Esophagus muscularis mucosa (tissue), 4 donors: ENCODE results near the gene TUBAL3. TPM values are rescaled to one million over a fixed set of nuclear protein-coding genes. Genes with fewer than 3 reads are reported as not detected.

ENCODE experiments used
- DNase-seq: peaks from one replicate; pipeline ENCODE4 v3.0.0-alpha.2; 2017; ENCODE audit errors: extremely low spot score
- H3K27ac ChIP-seq, 4 donors: fragments of 200-600 bp; sonication (generic); replicated peaks in 1 of 4; 1 replicate in 3 of 4; 2 replicates in 1 of 4; pipeline ENCODE4 v1.5.1; 2016 to 2019; ENCODE audit warnings: mild to moderate bottlenecking in 1 of 4
- H3K27me3 ChIP-seq, 4 donors: fragments of 200-600 bp; sonication (generic); one replicate each; pipeline versions ENCODE4 v1.5.1 to v1.6.0; 2016 to 2019
- H3K36me3 ChIP-seq, 4 donors: fragments of 200-600 bp; sonication (generic); one replicate each; pipeline ENCODE4 v1.5.1; 2016 to 2019
- H3K4me1 ChIP-seq, 4 donors: fragments of 200-600 bp; sonication (generic); one replicate each; pipeline ENCODE4 v1.5.1; 2016 to 2019
- H3K4me3 ChIP-seq, 4 donors: fragments of 200-600 bp; sonication (generic); 1 replicate in 2 of 4; 2 replicates in 2 of 4; pipeline ENCODE4 v1.5.1; 2016 to 2019; ENCODE audit warnings: mild to moderate bottlenecking in 4 of 4, moderate library complexity in 1 of 4
- H3K9me3 ChIP-seq, 4 donors: fragments of 200-600 bp; sonication (generic); 1 replicate in 3 of 4; 2 replicates in 1 of 4; pipeline ENCODE4 v1.5.1; 2016 to 2019
- CTCF ChIP-seq, 3 experiments: fragments of 200-600 bp in 2 of 3; fragments of 450-650 bp in 1 of 3; sonication (generic) in 2 of 3; IDR thresholded peaks; one replicate each; pipeline ENCODE4 v1.5.1; 2017 to 2019; ENCODE audit warnings: antibody characterized with exemption in 3 of 3, mild to moderate bottlenecking in 2 of 3, moderate library complexity in 1 of 3
- EP300 ChIP-seq: sonication (generic); formaldehyde crosslinking; IDR thresholded peaks from one replicate; pipeline ENCODE4 v1.6.1; 2017; ENCODE audit warnings: antibody characterized with exemption
- POLR2A ChIP-seq: fragments of 450-650 bp; IDR thresholded peaks from one replicate; pipeline ENCODE4 v1.6.1; 2017; ENCODE audit warnings: antibody characterized with exemption, moderate library complexity, mild to moderate bottlenecking, low read depth
- POLR2AphosphoS5 ChIP-seq, 2 donors: sonication (generic); formaldehyde crosslinking; IDR thresholded peaks; one replicate each; pipeline ENCODE4 v1.6.1; 2017; ENCODE audit warnings: antibody characterized with exemption in 2 of 2
- WGBS: methylation state at CpG from one replicate; pipeline ENCODE4 v1.1.5; 2018; 5-methylcytosine and 5-hydroxymethylcytosine counted together
- intact Hi-C: fragments of 100-400 bp; cut with DNase I; formaldehyde crosslinking; loops from one replicate; pipeline ENCODE4 v1.15.1; 2023
- total RNA-seq, 4 donors: library from RNA; depleted of rRNA; stranded (reverse); fragments of >200 nt; gene quantifications; one replicate each; pipeline versions ENCODE4 v1.1.0 to v1.2.1, GENCODE V29; 2016

TUBAL3 gene
- total RNA-seq, 4 donors from 2014 or later = 0.34 to 0.66 (median 0.52) TPM; not detected in 1

- H3K9me3 ChIP-seq = no peaks in the 10 kb centered on the region
- H3K4me3 ChIP-seq = no peak overlapping the region
- no peak for TF ChIP-seq CTCF (IDR thresholded peaks at IDR 0.05)
- TF ChIP-seq EP300 = no peak
- no peak for TF ChIP-seq POLR2AphosphoS5 (IDR thresholded peaks at IDR 0.05)
- TF ChIP-seq POLR2A = no peak
- H3K27me3 ChIP-seq = peaks cover 0 to 36% (median 2%) of the 10 kb centered on the region in 4 donors
- WGBS = 84% methylated on average over 11 of the region's 11 CpGs
- H3K27ac ChIP-seq = no peak overlapping the region
- intact Hi-C loops = no loop called here
- no peaks in the 10 kb centered on the region for H3K4me1 ChIP-seq
- no peak for DNase-seq
- no peaks in the 10 kb centered on the region for H3K36me3 ChIP-seq
Measured at GRCh38 chr10:5364374-5364773, 40.3 kb downstream of the TUBAL3 start.

GRCh38 chr10:5362873-5363272 lies 41.8 kb downstream of the TUBAL3 start:
- no peak overlapping the region for H3K4me3 ChIP-seq
- no peaks in the 10 kb centered on the region for H3K36me3 ChIP-seq
- H3K9me3 ChIP-seq = no peaks in the 10 kb centered on the region
- TF ChIP-seq POLR2AphosphoS5 (IDR thresholded peaks at IDR 0.05) (no peak), EP300 (no peak)
- DNase-seq = no peak
- H3K4me1 ChIP-seq = no peaks in the 10 kb centered on the region
- no peak overlapping the region for H3K27ac ChIP-seq
- peaks cover 0 to 40% (median 2%) of the 10 kb centered on the region in 4 donors for H3K27me3 ChIP-seq
- intact Hi-C loops = no loop called here

- H3K27me3 ChIP-seq = peaks cover 0 to 42% (median 3%) of the 10 kb centered on the region in 4 donors
- TF ChIP-seq EP300 = no peak
- TF ChIP-seq POLR2AphosphoS5 (IDR thresholded peaks at IDR 0.05) = no peak
- no peak for TF ChIP-seq CTCF (IDR thresholded peaks at IDR 0.05)
- no peak for TF ChIP-seq POLR2A
- WGBS = 81% methylated on average over 4 of the region's 4 CpGs
Measured at GRCh38 chr10:5361966-5362365, 42.7 kb downstream of the TUBAL3 start.

GRCh38 chr10:5360318-5360915 lies 44.2 kb downstream of the TUBAL3 start:
- TF ChIP-seq POLR2A (no peak), POLR2AphosphoS5 (IDR thresholded peaks at IDR 0.05) (no peak), CTCF (IDR thresholded peaks at IDR 0.05) (no peak), EP300 (no peak)
- no peak overlapping the region for H3K4me3 ChIP-seq
- intact Hi-C loops = no loop called here
- H3K27me3 ChIP-seq = peaks cover 0 to 40% (median 3%) of the 10 kb centered on the region in 4 donors
- H3K27ac ChIP-seq = no peak overlapping the region
- H3K4me1 ChIP-seq = no peaks in the 10 kb centered on the region
- DNase-seq = no peak
- WGBS = 48% methylated on average over 7 of the region's 7 CpGs
- no peaks in the 10 kb centered on the region for H3K36me3 ChIP-seq
- H3K9me3 ChIP-seq = no peaks in the 10 kb centered on the region

More at GRCh38 chr10:5361966-5362365, 42.7 kb downstream of the TUBAL3 start:
- no peak overlapping the region for H3K4me3 ChIP-seq
- H3K4me1 ChIP-seq = no peaks in the 10 kb centered on the region
- no peak overlapping the region for H3K27ac ChIP-seq
- H3K9me3 ChIP-seq = no peaks in the 10 kb centered on the region
- no peaks in the 10 kb centered on the region for H3K36me3 ChIP-seq
- intact Hi-C loops = no loop called here
- no peak for DNase-seq

GRCh38 chr10:5356302-5356763 lies 48.3 kb downstream of the TUBAL3 start:
- H3K4me1 ChIP-seq = no peaks in the 10 kb centered on the region
- peaks cover 0 to 13% (median 2%) of the 10 kb centered on the region in 4 donors for H3K27me3 ChIP-seq
- no peak overlapping the region for H3K27ac ChIP-seq
- no peaks in the 10 kb centered on the region for H3K36me3 ChIP-seq
- TF ChIP-seq EP300 = no peak
- TF ChIP-seq CTCF (IDR thresholded peaks at IDR 0.05) = no peak
- TF ChIP-seq POLR2AphosphoS5 (IDR thresholded peaks at IDR 0.05) = no peak
- intact Hi-C loops = no loop called here
- 79% methylated on average over 4 of the region's 4 CpGs for WGBS
- H3K4me3 ChIP-seq = no peak overlapping the region
- no peaks in the 10 kb centered on the region for H3K9me3 ChIP-seq
- no peak for DNase-seq
